Fibroblast of villous mesenchyme (primary cell): ENCODE data around the gene PDIK1L. TPM values are rescaled to one million over a fixed set of nuclear protein-coding genes. Genes with fewer than 3 reads are reported as not detected.

Experiments used
- DNase-seq: peaks from one replicate; pipeline ENCODE4 v3.0.0-alpha.2; 2010; ENCODE audit warnings: low read depth
- H3K4me3 ChIP-seq: 2 replicates; pipeline ENCODE4 v1.5.1; 2011; ENCODE audit warnings: low read depth, mild to moderate bottlenecking, low read length
- total RNA-seq: library from RNA; depleted of rRNA; stranded (reverse); fragments of >200 nt; gene quantifications from 2 replicates; pipeline ENCODE4 v1.2.3, GENCODE V29; 2012
- TF ChIP-seq, protein P1 (sequence below): IDR thresholded peaks from 2 replicates; pipeline ENCODE4 v1.5.1; 2012; ENCODE audit warnings: low read depth, mild to moderate bottlenecking, low read length; ENCODE audit not compliant: insufficient read depth

PDIK1L gene
- total RNA-seq, 1 donor: 2.6 TPM

DNA sequence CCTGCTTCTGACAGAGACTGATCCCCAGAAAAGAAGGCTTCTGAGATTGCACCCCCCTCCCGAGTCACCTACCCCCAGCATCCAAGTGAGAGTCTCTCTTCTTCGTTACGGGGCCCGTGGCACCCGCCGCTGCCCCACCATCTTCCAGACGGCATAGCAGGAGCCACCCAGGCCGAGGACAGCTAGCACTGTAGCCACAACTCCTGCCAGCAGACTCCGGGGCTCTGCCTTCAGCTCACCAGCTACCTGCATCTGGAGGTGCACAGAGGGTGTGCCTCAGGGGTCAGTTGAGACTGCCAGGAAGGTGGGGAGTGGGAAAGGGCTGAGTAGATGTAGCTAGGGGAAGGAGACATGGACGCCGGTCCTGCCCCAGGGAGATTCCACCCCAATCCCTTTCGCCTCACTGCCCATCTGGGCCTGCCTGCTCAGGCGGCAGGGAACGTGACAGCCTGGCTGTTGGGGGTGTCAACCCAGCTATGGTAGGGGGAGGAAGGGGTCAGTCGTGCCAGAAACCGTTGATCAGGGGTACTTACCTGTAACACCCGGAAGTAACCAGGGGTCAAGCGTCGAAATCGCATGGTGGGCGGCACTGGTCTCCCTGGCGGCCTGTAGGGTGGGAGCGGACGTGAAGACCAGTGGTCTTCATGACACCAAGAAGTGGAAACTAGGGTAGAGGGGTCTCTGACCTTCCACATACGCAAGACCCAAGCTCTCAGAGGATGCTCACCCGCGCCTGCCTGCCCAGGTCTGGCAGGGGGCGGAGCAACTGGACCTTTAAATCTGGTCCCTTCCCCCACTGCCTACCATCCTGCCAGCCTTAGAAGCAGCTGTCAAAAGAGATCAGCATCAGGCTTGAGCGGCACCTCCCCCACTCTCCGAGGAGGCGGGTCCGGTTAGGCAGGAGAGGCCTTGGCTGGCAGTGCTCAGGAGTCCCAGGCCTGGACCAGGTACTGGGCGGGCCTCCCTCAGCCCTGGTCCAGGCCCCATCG, 59.8 kb downstream of the PDIK1L start, which contains the start of gene ZNF593OS:
Gene ZNF593OS, minus strand, starts transcription at position 749 of the 989 bp plus-strand sequence. Its CDS starts 171 bp downstream, at position 578.
- DNase-seq: no peak
- TF ChIP-seq, protein P1, sequence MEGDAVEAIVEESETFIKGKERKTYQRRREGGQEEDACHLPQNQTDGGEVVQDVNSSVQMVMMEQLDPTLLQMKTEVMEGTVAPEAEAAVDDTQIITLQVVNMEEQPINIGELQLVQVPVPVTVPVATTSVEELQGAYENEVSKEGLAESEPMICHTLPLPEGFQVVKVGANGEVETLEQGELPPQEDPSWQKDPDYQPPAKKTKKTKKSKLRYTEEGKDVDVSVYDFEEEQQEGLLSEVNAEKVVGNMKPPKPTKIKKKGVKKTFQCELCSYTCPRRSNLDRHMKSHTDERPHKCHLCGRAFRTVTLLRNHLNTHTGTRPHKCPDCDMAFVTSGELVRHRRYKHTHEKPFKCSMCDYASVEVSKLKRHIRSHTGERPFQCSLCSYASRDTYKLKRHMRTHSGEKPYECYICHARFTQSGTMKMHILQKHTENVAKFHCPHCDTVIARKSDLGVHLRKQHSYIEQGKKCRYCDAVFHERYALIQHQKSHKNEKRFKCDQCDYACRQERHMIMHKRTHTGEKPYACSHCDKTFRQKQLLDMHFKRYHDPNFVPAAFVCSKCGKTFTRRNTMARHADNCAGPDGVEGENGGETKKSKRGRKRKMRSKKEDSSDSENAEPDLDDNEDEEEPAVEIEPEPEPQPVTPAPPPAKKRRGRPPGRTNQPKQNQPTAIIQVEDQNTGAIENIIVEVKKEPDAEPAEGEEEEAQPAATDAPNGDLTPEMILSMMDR: no peak
- peak within 1 kb of the TSS; percentile 89 for H3K4me3 ChIP-seq

Other genes starting within 250 kb of the PDIK1L start
- gene PAQR7, start 236.1 kb upstream of the PDIK1L start, total RNA-seq: 8.1 and 16.0 TPM in 2 replicates
- gene STMN1, start 205.4 kb upstream of the PDIK1L start, total RNA-seq: 85.9 and 99.9 TPM in 2 replicates
- gene PAFAH2, start 113.8 kb upstream of the PDIK1L start, total RNA-seq: 7.7 and 11.2 TPM in 2 replicates
- gene EXTL1, start 90.0 kb upstream of the PDIK1L start, total RNA-seq: 3.9 and 6.0 TPM in 2 replicates
- not detected in 2 replicates for gene SLC30A2, start 65.7 kb upstream of the PDIK1L start, total RNA-seq
- not detected in 2 replicates for gene TRIM63, start 44.2 kb upstream of the PDIK1L start, total RNA-seq
- under 0.01 TPM in 1 of 2 replicates, not detected in the other for gene FAM110D, start 47.3 kb downstream of the PDIK1L start, total RNA-seq
- gene C1orf232, start 57.1 kb downstream of the PDIK1L start, total RNA-seq: not detected in 2 replicates
- gene ZNF593, start 58.1 kb downstream of the PDIK1L start, total RNA-seq: 20.3 and 26.4 TPM in 2 replicates
- 0.32 TPM in 1 of 2 replicates, not detected in the other for gene ZNF593OS, start 60.0 kb downstream of the PDIK1L start, total RNA-seq
- 0.32 TPM in 1 of 2 replicates, not detected in the other for gene CNKSR1, start 65.7 kb downstream of the PDIK1L start, total RNA-seq
- not detected in 2 replicates for gene CATSPER4, start 78.8 kb downstream of the PDIK1L start, total RNA-seq
- 9.3 and 13.0 TPM in 2 replicates for gene CEP85, start 122.4 kb downstream of the PDIK1L start, total RNA-seq
- gene SH3BGRL3, start 168.3 kb downstream of the PDIK1L start, total RNA-seq: 18.1 and 26.4 TPM in 2 replicates
- gene UBXN11, start 194.8 kb downstream of the PDIK1L start, total RNA-seq: 2.9 and 5.6 TPM in 2 replicates
- not detected in 2 replicates for gene CD52, start 206.1 kb downstream of the PDIK1L start, total RNA-seq
- gene CRYBG2, start 242.3 kb downstream of the PDIK1L start, total RNA-seq: not detected in 2 replicates